ENCODE measurements around the gene SLC2A4.

Gene SLC2A4

GRCh38 chr17:7263801-7264078, 17.8 kb upstream of the SLC2A4 start:
- no peak overlapping the region for H2BK5ac ChIP-seq (ENCODE audit: low read depth, low read length, poor library complexity, severe bottlenecking)
- H3K18ac ChIP-seq (ENCODE audit: low read depth in 1 of 2, low read length in 2 of 2): no peak overlapping the region
- H2BK15ac ChIP-seq (ENCODE audit: low read depth, poor library complexity, severe bottlenecking): peak overlapping the region; percentile 12
- H3K27ac ChIP-seq (ENCODE audit: low read length, poor library complexity, severe bottlenecking): no peak overlapping the region
- H3K23ac ChIP-seq (ENCODE audit: low read length in 2 of 2): no peak overlapping the region
- H2BK12ac ChIP-seq (ENCODE audit: low read length in 2 of 2): no peak overlapping the region
- no peak overlapping the region for H3K9ac ChIP-seq (ENCODE audit: low read length)
- 63% methylated on average over 4 of the region's 4 CpGs for WGBS
- H2AFZ ChIP-seq (ENCODE audit: low read depth, low read length): no peak overlapping the region
- H3K4me3 ChIP-seq (ENCODE audit: insufficient read depth in 1 of 2, low read depth in 1 of 2, low read length in 2 of 2): no peak overlapping the region
- peaks cover 26% of the 10 kb centered on the region for H3K4me1 ChIP-seq (ENCODE audit: control insufficient read depth, insufficient read depth, low read depth, low read length)
- H2AK5ac ChIP-seq (ENCODE audit: low read length, severe bottlenecking): no peak overlapping the region
- no peak overlapping the region for H3K4ac ChIP-seq (ENCODE audit: low read depth in 1 of 2, low read length in 2 of 2)
- H4K91ac ChIP-seq (ENCODE audit: low read length): no peak overlapping the region
- no peaks in the 10 kb centered on the region for H3K79me1 ChIP-seq (replicated peaks; ENCODE audit: low read length, poor library complexity, severe bottlenecking)
- H3K4me2 ChIP-seq (ENCODE audit: low read length, poor library complexity, severe bottlenecking): no peak overlapping the region
- no peaks in the 10 kb centered on the region for H3K9me3 ChIP-seq (ENCODE audit: control insufficient read depth, low read length)
- H3K36me3 ChIP-seq (ENCODE audit: control insufficient read depth in 1 of 2, insufficient read depth in 2 of 2, low read depth in 1 of 2, low read length in 2 of 2): peaks cover 9 to 14% of the 10 kb centered on the region in 2 experiments
- no peak overlapping the region for H3K14ac ChIP-seq (ENCODE audit: low read length in 2 of 2)
- peaks cover 13 to 21% of the 10 kb centered on the region in 2 experiments for H3K27me3 ChIP-seq (ENCODE audit: control insufficient read depth in 1 of 2, insufficient read depth in 1 of 2, low read length in 2 of 2)
- peak overlapping the region; percentile 71 for H4K8ac ChIP-seq (ENCODE audit: low read length)
- H2BK120ac ChIP-seq (ENCODE audit: low read depth, low read length): no peak overlapping the region
- DNase-seq: no peak

GRCh38 chr17:7266784-7267183, 14.7 kb upstream of the SLC2A4 start:
- Histone ChIP-seq H3K79me1 (replicated peaks; ENCODE audit: low read length, poor library complexity, severe bottlenecking) (no peaks in the 10 kb centered on the region), H2BK12ac (ENCODE audit: low read length in 2 of 2) (no peak overlapping the region), H3K4me2 (ENCODE audit: low read length, poor library complexity, severe bottlenecking) (no peak overlapping the region), H4K91ac (ENCODE audit: low read length) (no peak overlapping the region), H3K27ac (ENCODE audit: low read length, poor library complexity, severe bottlenecking) (no peak overlapping the region), H2BK15ac (ENCODE audit: low read depth, poor library complexity, severe bottlenecking) (no peak overlapping the region), H3K27me3 (ENCODE audit: control insufficient read depth in 1 of 2, insufficient read depth in 1 of 2, low read length in 2 of 2) (peaks cover 11 to 15% of the 10 kb centered on the region in 2 experiments), H2BK5ac (ENCODE audit: low read depth, low read length, poor library complexity, severe bottlenecking) (no peak overlapping the region), H3K4me3 (ENCODE audit: insufficient read depth in 1 of 2, low read depth in 1 of 2, low read length in 2 of 2) (no peak overlapping the region), H3K14ac (ENCODE audit: low read length in 2 of 2) (no peak overlapping the region), H3K36me3 (ENCODE audit: control insufficient read depth in 1 of 2, insufficient read depth in 2 of 2, low read depth in 1 of 2, low read length in 2 of 2) (no peaks in the 10 kb centered on the region), H2BK120ac (ENCODE audit: low read depth, low read length) (no peak overlapping the region), H2AK5ac (ENCODE audit: low read length, severe bottlenecking) (no peak overlapping the region), H2AFZ (ENCODE audit: low read depth, low read length) (no peak overlapping the region), H3K9me3 (ENCODE audit: control insufficient read depth, low read length) (no peaks in the 10 kb centered on the region), H3K23ac (ENCODE audit: low read length in 2 of 2) (no peak overlapping the region), H3K18ac (ENCODE audit: low read depth in 1 of 2, low read length in 2 of 2) (no peak overlapping the region), H3K4me1 (ENCODE audit: control insufficient read depth, insufficient read depth, low read depth, low read length) (peaks cover 14% of the 10 kb centered on the region), H3K4ac (ENCODE audit: low read depth in 1 of 2, low read length in 2 of 2) (no peak overlapping the region), H3K9ac (ENCODE audit: low read length) (no peak overlapping the region), H4K8ac (ENCODE audit: low read length) (no peak overlapping the region)
- no peak for DNase-seq
- WGBS: no CpG with 5 or more reads among the region's 1 CpG

GRCh38 chr17:7279448-7279847, 2.1 kb upstream of the SLC2A4 start:
- Histone ChIP-seq H2BK12ac (ENCODE audit: low read length in 2 of 2) (no peak overlapping the region), H2AFZ (ENCODE audit: low read depth, low read length) (no peak overlapping the region), H3K14ac (ENCODE audit: low read length in 2 of 2) (no peak overlapping the region), H3K27me3 (ENCODE audit: control insufficient read depth in 1 of 2, insufficient read depth in 1 of 2, low read length in 2 of 2) (peaks cover 26 to 32% of the 10 kb centered on the region in 2 experiments), H3K4me1 (ENCODE audit: control insufficient read depth, insufficient read depth, low read depth, low read length) (peaks cover 20% of the 10 kb centered on the region), H3K27ac (ENCODE audit: low read length, poor library complexity, severe bottlenecking) (no peak overlapping the region), H3K23ac (ENCODE audit: low read length in 2 of 2) (no peak overlapping the region), H3K18ac (ENCODE audit: low read depth in 1 of 2, low read length in 2 of 2) (no peak overlapping the region), H2BK15ac (ENCODE audit: low read depth, poor library complexity, severe bottlenecking) (no peak overlapping the region), H3K4ac (ENCODE audit: low read depth in 1 of 2, low read length in 2 of 2) (no peak overlapping the region), H3K36me3 (ENCODE audit: control insufficient read depth in 1 of 2, insufficient read depth in 2 of 2, low read depth in 1 of 2, low read length in 2 of 2) (no peaks in the 10 kb centered on the region), H3K4me2 (ENCODE audit: low read length, poor library complexity, severe bottlenecking) (no peak overlapping the region), H4K91ac (ENCODE audit: low read length) (no peak overlapping the region), H4K8ac (ENCODE audit: low read length) (no peak overlapping the region), H2BK120ac (ENCODE audit: low read depth, low read length) (no peak overlapping the region), H3K4me3 (ENCODE audit: insufficient read depth in 1 of 2, low read depth in 1 of 2, low read length in 2 of 2) (no peak overlapping the region), H3K9ac (ENCODE audit: low read length) (no peak overlapping the region), H2AK5ac (ENCODE audit: low read length, severe bottlenecking) (no peak overlapping the region), H2BK5ac (ENCODE audit: low read depth, low read length, poor library complexity, severe bottlenecking) (no peak overlapping the region), H3K9me3 (ENCODE audit: control insufficient read depth, low read length) (no peaks in the 10 kb centered on the region), H3K79me1 (replicated peaks; ENCODE audit: low read length, poor library complexity, severe bottlenecking) (no peaks in the 10 kb centered on the region)
- WGBS: 84% methylated on average over 7 of the region's 8 CpGs
- no peak for DNase-seq

GRCh38 chr17:7280519-7281073, 922 bp upstream of the SLC2A4 start:
- H2AFZ ChIP-seq (ENCODE audit: low read depth, low read length): no peak overlapping the region
- H3K4me3 ChIP-seq (ENCODE audit: insufficient read depth in 1 of 2, low read depth in 1 of 2, low read length in 2 of 2): peak overlapping the region in 1 of 2 experiments; percentile 77
- H3K4me1 ChIP-seq (ENCODE audit: control insufficient read depth, insufficient read depth, low read depth, low read length): peaks cover 20% of the 10 kb centered on the region
- no peak overlapping the region for H3K23ac ChIP-seq (ENCODE audit: low read length in 2 of 2)
- H2BK15ac ChIP-seq (ENCODE audit: low read depth, poor library complexity, severe bottlenecking): no peak overlapping the region
- no peak overlapping the region for H4K91ac ChIP-seq (ENCODE audit: low read length)
- no peak overlapping the region for H2BK5ac ChIP-seq (ENCODE audit: low read depth, low read length, poor library complexity, severe bottlenecking)
- peaks cover 37 to 43% of the 10 kb centered on the region in 2 experiments for H3K27me3 ChIP-seq (ENCODE audit: control insufficient read depth in 1 of 2, insufficient read depth in 1 of 2, low read length in 2 of 2)
- no peak overlapping the region for H3K14ac ChIP-seq (ENCODE audit: low read length in 2 of 2)
- no peak overlapping the region for H3K27ac ChIP-seq (ENCODE audit: low read length, poor library complexity, severe bottlenecking)
- 1% methylated on average over 28 of the region's 29 CpGs for WGBS
- H2AK5ac ChIP-seq (ENCODE audit: low read length, severe bottlenecking): no peak overlapping the region
- peak overlapping the region; percentile 69 for H3K4me2 ChIP-seq (ENCODE audit: low read length, poor library complexity, severe bottlenecking)
- H3K36me3 ChIP-seq (ENCODE audit: control insufficient read depth in 1 of 2, insufficient read depth in 2 of 2, low read depth in 1 of 2, low read length in 2 of 2): no peaks in the 10 kb centered on the region
- no peaks in the 10 kb centered on the region for H3K79me1 ChIP-seq (replicated peaks; ENCODE audit: low read length, poor library complexity, severe bottlenecking)
- no peak overlapping the region for H2BK12ac ChIP-seq (ENCODE audit: low read length in 2 of 2)
- H3K9ac ChIP-seq (ENCODE audit: low read length): peak overlapping the region; percentile 77
- H3K4ac ChIP-seq (ENCODE audit: low read depth in 1 of 2, low read length in 2 of 2): no peak overlapping the region
- no peak overlapping the region for H4K8ac ChIP-seq (ENCODE audit: low read length)
- no peak overlapping the region for H2BK120ac ChIP-seq (ENCODE audit: low read depth, low read length)
- peak; percentile 86 for DNase-seq
- H3K9me3 ChIP-seq (ENCODE audit: control insufficient read depth, low read length): no peaks in the 10 kb centered on the region
- no peak overlapping the region for H3K18ac ChIP-seq (ENCODE audit: low read depth in 1 of 2, low read length in 2 of 2)

Data from mesenchymal stem cell (in vitro differentiated cells and primary cell).